ENCODE results near the gene COPG1. TPM values are rescaled to one million over a fixed set of nuclear protein-coding genes. Genes with fewer than 3 reads are reported as not detected.
"Not testable (repeated sequence)": the region's sequence is repeated elsewhere in the genome, so short reads cannot be mapped to it uniquely, and the experiment has no call there.

The COPG1 gene
- total and polyA plus RNA-seq, 4 donors = 49.8 to 177 (median 87.0) TPM

GRCh38 chr3:129263161-129263910 lies 13.9 kb downstream of the COPG1 start (continued):
- no peak for TF ChIP-seq GABPA (IDR thresholded peaks at IDR 0.05 in 1 of 2, conservative IDR thresholded peaks at IDR 0.05 in 1 of 2)

- H3K27ac ChIP-seq (ENCODE audit: low read depth in 1 of 2, low read length in 2 of 2); H3K4me3 ChIP-seq (ENCODE audit: low read depth in 1 of 3, low read length in 3 of 3); H3K4me1 ChIP-seq (ENCODE audit: control insufficient read depth in 4 of 4, insufficient read depth in 4 of 4, low read length in 3 of 4); H3K27me3 ChIP-seq (ENCODE audit: control insufficient read depth in 4 of 4, insufficient read depth in 4 of 4, low read length in 3 of 4); DNase-seq (ENCODE audit: low spot score); H3K9me3 ChIP-seq (ENCODE audit: control insufficient read depth in 4 of 4, low read length in 3 of 4); H3K9ac ChIP-seq (ENCODE audit: low read depth in 1 of 2, low read length in 2 of 2): not testable (repeated sequence)
- 90% methylated on average over 6 of the region's 6 CpGs for WGBS
- peaks cover 47 to 90% (median 78%) of the 10 kb centered on the region in 4 donors for H3K36me3 ChIP-seq (ENCODE audit: control insufficient read depth in 4 of 4, insufficient read depth in 3 of 4, low read depth in 1 of 4, low read length in 3 of 4)
Measured at GRCh38 chr3:129264994-129265393, 15.6 kb downstream of the COPG1 start.

- peaks cover 39 to 90% (median 72%) of the 10 kb centered on the region in 4 donors for H3K36me3 ChIP-seq (ENCODE audit: control insufficient read depth in 4 of 4, insufficient read depth in 3 of 4, low read depth in 1 of 4, low read length in 3 of 4)
- 95% methylated on average over 4 of the region's 4 CpGs for WGBS
- H3K4me3 ChIP-seq (ENCODE audit: low read depth in 1 of 3, low read length in 3 of 3) = no peak overlapping the region
- TF ChIP-seq ZBTB33 (IDR thresholded peaks at IDR 0.05) = no peak
- TF ChIP-seq YY1 (IDR thresholded peaks at IDR 0.05) = no peak
- no peak for TF ChIP-seq ATF3 (IDR thresholded peaks at IDR 0.05)
- TF ChIP-seq TAF1 (conservative IDR thresholded peaks at IDR 0.05) = no peak
- no peak for TF ChIP-seq HNF4A (conservative IDR thresholded peaks at IDR 0.05)
- TF ChIP-seq REST (IDR thresholded peaks at IDR 0.05) = no peak
- no peak for TF ChIP-seq RXRA (IDR thresholded peaks at IDR 0.05)
- TF ChIP-seq CTCF (IDR thresholded peaks at IDR 0.05; ENCODE audit: low read depth, low read length, missing input control) = no peak
- TF ChIP-seq NR2F2 (IDR thresholded peaks at IDR 0.05) = no peak
- no peak for TF ChIP-seq JUND (IDR thresholded peaks at IDR 0.05)
- no peak for TF ChIP-seq RAD21 (IDR thresholded peaks at IDR 0.05)
- TF ChIP-seq GABPA (IDR thresholded peaks at IDR 0.05 in 1 of 2, conservative IDR thresholded peaks at IDR 0.05 in 1 of 2) = no peak
- no peak for TF ChIP-seq MAX (IDR thresholded peaks at IDR 0.05)
- TF ChIP-seq FOXA2 (IDR thresholded peaks at IDR 0.05) = no peak
- TF ChIP-seq SP1 (IDR thresholded peaks at IDR 0.05) = no peak
- TF ChIP-seq HNF4G (IDR thresholded peaks at IDR 0.05) = no peak
- no peak for TF ChIP-seq FOXA1 (IDR thresholded peaks at IDR 0.05)
- no peak for TF ChIP-seq EGR1 (IDR thresholded peaks at IDR 0.05; ENCODE audit: low read depth in 2 of 2)
- H3K27me3 ChIP-seq (ENCODE audit: control insufficient read depth in 4 of 4, insufficient read depth in 4 of 4, low read length in 3 of 4) = no peaks in the 10 kb centered on the region
- no peaks in the 10 kb centered on the region for H3K4me1 ChIP-seq (ENCODE audit: control insufficient read depth in 4 of 4, insufficient read depth in 4 of 4, low read length in 3 of 4)
- H3K9me3 ChIP-seq (ENCODE audit: control insufficient read depth in 4 of 4, low read length in 3 of 4) = no peaks in the 10 kb centered on the region
- DNase-seq (ENCODE audit: low spot score) = no peak
- no peak overlapping the region for H3K9ac ChIP-seq (ENCODE audit: low read depth in 1 of 2, low read length in 2 of 2)
- no peak overlapping the region for H3K27ac ChIP-seq (ENCODE audit: low read depth in 1 of 2, low read length in 2 of 2)
Measured at GRCh38 chr3:129266651-129267050, 17.2 kb downstream of the COPG1 start.
